HG03521 (cell line): ENCODE results near the gene CLINT1.
"Not testable (repeated sequence)": the region's sequence is repeated elsewhere in the genome, so short reads cannot be mapped to it uniquely, and the experiment has no call there.

Experiments
- ATAC-seq: cut with Tn5 transposase; IDR thresholded peaks from one replicate; pipeline ENCODE4 v1.9.1; 2021; ENCODE audit warnings: mild to moderate bottlenecking, moderate library complexity; ENCODE audit not compliant: unreplicated experiment

CLINT1 gene

DNA sequence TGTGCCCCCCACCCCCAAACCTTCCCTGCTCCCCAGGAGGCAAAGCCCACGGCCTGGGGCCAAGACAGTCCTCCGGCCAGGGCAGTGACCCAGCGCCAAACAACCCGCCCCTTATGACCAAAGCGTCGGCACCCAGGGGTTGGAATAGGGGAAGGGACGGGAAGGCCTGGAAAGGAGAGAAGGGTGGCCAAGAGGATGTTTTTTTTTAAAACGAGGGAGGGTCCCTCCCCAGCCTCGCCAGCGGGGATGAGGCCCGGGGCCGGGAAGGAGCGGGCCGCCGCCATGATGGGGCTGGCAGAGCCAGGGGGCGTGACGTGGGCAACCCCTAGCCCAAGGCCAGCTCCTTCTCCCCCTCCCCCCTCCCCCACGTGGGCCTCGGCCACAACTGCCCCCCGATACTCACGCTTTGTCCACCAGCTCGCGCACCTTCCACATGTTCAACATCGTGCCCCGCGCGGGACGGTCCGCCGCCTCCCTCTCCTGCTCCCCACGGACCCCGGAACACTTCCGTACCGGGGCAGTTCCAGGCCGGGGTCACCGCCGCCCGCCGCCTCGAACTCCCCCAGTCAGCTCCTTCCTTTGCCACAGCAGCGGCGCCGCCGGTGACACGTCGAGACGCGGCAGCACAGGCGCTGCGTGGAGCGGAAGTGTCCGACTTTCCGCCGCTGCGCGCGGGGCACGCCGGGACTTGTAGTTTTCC, at the start of gene CLINT1:
CLINT1 (minus strand) TSS at position 619 of the 700 bp plus-strand sequence; CDS start at position 444, 175 bp downstream.
- peak; percentile 54 for ATAC-seq

DNA sequence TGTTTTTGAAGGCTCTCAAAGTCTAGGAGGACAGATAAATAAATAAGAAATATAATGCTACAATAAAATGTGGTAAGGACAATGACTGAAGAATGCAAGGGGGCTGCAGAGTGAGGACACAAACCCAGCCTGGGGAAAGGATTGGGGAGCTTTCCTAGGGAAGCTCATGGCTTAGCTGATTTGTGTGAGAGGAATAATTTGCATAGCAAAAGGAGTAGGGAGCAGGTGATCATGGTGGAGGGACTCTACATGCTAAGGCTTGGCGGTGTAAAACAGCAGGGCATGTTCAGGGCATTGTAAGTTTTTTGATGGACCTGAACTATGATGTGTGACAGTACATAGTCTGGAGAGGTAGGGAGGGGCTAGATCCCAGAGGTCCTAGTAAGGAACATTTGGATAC, 49.5 kb upstream of the CLINT1 start:
- no peak for ATAC-seq

DNA sequence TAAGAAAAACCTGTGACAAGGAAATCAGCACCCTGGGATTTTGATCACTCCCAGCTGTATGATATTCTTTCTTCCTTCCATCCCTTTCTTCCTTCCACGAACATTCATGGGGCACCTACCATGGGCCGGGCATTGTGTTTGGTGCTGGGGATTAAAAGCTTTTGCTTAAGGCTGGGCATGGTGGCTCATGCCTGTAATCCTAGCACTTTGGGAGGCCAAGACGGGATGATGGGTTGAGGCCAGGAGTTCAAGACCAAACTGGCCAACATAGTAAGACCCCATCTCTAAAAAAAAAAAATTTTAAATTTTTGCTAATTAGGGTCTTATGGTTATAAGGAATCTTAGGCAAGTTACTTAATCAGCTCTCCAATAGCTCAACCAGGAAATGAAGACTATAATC, 48.5 kb upstream of the CLINT1 start:
- no peak for ATAC-seq

DNA sequence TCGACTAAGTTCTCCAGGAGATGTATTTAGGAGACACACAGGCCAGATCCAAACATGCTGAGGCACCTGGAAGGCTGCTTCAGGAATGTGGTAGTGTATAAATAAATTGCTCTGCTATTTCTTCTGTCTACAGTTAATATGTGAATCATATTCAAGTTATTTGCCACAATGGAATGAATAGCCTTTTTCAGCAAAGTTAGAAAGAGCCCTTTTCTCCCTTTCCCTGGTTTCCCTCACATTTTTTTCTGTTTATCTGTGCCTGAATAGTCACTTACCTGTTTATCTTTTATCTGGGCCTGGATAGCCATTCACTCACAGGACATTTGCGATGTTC, 44.1 kb upstream of the CLINT1 start:
- ATAC-seq: no peak

DNA sequence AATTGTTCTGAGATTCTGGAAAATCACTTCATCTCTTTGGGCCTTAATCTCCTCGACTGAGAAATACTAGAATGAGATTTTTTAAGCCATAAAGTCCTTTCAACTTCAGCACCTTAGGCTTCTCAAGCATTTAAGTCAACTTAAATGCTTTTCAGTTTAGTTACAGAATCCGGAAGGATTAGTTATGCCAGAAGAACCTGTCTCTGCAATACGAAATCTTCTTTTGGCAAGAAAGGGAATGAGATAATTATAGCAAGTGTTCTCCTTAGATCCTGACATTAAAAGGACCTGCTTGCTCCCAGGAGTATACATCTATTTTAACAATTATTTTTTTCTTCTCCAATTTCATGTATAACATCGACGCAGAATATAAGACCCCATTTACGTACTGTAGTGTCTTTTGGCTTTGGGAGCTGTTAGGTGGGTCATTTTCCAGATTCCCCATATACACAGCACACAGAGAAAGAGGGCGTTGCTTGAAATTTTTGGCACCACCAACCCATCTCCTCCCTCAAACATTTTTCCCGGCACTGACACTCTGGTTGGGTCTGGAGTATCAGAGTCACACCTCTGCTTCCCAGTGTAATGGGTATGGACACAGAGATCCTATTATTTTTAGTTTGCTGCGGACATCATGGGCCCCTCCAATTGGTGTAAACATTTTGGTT, 43.6 kb upstream of the CLINT1 start:
- no peak for ATAC-seq

DNA sequence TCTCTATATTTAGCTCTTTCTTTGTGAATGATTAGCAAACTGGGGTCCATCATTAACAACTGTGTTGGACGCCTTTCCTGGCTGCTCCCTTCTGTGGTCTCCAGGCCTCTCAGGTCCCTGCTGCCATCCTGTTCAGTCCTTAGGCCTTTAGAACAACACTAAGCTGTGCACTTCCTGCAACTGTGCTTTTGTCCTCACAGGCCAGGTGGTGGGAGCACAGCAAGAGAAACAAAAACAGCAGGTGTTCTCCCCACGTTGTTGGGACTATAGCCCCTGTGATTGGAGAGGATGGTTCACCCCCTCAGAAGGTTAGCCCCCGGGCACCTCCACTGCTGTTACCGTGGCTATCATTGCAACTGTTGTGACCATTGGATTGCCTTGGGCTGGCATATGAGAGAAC, 41.7 kb upstream of the CLINT1 start:
- no peak for ATAC-seq

DNA sequence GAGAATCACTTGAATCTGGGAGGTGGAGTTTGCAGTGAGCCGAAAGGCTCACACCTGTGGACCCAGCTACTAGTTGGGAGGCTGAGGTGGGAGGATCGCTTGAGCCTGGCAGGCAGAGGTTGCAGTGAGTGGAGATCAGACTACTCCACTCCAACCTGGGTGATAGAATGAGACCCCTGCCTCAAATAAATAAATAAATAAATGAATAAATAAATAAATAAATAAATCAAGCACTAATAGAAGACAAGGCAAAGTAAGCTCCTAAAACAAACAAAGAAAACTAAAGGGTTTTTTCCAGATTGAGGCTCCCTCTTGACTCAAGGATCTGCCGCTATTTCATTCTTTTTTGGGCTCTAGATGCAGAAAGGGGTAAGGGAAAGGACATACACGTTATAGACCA, 34.7 kb upstream of the CLINT1 start:
- no peak for ATAC-seq

DNA sequence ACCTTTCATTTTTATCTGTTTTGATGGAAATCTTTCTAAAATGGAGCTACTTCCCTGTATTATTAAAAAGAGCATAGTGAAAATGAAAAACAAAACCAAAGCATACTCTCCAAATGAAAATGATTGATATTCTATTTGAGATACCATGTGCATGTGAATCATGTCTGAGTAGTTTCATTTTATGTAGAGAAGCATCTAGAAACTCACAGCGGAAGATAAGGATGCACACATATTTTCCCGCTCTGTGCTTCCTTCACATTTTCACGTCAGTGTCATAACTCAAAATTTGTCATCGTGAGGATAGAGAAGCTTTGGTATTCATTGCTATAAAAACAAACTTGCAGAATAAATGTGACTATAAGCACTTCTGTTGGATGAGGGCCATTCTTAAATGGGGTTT, 34.0 kb upstream of the CLINT1 start:
- no peak for ATAC-seq

DNA sequence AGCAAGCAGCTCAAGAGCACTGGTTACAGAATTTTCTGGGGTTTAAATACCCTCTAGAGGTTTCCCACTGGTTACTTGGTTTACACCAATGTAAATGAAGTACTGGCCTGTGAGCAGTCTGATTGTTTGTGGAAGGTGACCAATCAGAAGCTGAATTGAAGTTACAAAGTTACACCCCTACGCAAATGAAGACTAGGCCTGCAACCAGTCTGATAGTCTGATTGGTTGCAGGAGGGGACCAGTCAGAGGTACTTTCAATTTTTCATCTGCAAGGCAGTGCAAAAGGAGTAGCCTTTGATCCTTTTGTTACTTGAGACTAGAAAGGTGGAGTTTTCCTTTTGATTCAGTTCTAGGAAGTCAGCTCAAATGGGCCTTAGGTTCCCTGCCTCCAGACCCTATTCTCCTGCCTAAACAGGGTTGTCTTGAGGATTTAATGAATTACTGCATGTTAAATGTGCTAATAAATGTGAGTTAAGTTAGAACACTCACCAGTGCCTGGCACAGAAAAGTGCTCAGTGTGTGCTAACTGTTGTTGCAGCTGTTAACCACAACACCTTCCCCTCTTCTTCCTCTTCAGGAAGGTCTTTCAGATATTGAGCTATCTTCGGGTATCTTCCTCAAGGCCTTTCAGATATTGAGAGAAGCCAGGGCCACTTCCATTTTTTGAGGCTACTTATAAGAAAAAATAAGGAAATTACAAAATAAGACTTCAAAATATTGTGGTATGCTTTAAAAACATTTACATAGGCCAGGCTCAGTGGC, 32.1 kb upstream of the CLINT1 start:
- ATAC-seq: no peak

DNA sequence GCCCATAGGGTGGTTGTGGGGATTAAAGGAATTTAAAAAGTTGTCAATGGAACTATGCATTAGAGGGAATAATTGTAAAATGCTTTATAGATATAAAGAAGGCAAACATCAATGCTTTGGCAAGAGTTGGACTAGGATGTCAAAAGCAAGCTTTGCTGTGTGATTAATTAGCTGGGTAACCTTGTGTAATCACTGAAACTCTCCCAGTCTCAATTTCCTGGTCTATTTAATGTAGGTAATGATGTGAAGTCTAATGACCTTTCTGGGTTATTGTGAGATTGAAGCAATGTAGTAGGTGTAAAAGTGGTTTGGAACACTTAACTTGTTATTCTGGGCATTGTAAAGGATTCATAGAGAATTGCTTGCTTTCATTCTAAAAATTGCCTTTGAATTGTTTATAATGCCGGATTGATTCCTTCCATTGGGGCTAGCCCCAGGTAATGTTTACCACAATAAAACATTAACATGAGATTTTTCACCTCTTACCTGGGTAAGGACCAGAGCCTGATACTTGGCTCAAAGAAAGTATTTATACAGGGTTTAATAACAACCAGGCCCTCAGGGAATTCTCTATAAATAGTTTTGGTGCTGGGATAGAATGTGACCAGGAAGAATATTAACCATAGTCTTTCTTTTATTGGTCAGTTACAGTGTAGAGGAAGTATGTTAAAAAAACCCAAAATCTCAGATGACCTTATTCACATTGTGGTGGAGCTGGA, 30.0 kb upstream of the CLINT1 start:
- no peak for ATAC-seq

DNA sequence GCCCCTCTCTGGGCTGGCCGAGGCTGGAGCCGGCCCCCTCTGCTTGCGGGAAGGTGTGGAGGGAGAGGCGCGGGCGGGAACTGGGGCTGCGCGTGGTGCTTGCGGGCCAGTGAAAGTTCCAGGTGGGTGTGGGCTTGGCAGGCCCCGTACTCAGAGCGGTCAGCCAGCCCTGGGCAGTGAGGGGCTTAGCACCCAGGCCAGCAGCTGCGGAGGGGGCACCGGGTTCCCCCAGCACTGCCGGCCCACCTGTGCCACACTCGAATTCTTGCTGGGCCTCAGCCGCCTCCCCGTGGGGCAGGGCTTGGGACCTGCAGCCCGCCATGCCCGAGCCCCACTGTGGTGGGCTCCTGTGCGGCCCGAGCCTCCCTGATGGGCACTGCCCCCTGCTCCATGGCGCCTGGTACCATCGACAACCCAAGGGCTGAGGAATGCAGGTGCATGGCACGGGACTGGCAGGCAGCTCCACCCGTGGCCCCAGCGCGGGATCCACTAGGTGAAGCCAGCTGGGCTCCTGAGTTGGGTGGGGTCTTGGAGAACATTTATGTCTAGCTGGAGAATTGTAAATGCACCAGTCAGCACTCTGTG, 27.9 kb upstream of the CLINT1 start:
- no peak for ATAC-seq

DNA sequence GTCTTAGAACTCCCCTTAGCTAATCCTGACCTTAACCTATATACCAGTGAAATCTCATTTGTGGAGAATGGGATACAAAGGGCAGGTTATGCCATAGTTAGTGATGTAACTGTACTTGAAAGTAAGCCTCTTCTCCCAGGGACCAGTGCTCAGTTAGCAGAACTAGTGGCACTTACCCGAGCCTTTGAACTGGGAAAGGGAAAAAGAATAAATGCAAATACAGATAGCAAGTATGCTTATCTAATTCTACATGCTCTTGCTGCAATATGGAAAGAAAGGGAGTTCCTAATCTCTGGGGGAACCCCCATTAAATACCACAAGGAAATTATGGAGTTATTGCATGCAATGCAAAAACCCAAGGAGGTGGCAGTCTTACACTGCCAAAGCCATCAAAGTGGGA, 26.1 kb upstream of the CLINT1 start:
- not testable (repeated sequence) for ATAC-seq

DNA sequence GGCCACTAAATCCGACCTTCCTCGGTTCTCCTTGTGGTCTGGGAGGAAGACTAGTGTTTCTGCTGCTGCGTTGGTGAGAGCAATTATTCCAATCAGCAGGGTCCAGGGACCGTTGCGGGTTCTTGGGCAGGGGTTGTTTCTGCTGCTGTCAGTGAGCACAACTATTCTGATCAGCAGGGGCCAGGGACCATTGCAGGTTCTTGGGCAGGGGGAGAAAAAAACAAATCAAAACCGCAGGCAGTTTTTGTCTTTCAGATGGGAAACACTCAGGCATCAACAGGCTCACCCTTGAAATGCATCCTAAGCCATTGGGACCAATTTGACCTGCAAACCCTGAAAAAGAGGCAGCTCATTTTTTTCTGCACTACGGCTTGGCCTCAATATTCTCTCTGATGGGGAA, 22.6 kb upstream of the CLINT1 start:
- not testable (repeated sequence) for ATAC-seq

DNA sequence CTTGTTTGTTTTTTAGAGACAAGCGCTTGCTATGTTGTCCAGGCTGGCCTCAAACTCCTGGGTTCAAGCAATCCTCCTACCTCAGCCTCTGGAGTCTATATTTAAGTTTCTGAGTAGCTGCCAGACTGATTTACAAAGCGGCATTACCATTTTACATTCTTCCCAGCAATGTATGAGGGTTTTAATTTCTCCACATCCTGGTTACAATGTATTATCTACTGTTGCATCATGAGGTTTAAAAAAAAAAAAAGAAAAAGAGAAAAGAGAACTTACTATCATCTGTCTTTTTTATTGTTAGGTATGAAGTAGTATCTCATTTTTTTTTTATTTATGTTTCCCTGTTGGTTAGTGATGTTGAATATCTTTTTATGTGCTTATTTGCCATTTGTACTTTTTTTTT, 18.9 kb upstream of the CLINT1 start:
- no peak for ATAC-seq

DNA sequence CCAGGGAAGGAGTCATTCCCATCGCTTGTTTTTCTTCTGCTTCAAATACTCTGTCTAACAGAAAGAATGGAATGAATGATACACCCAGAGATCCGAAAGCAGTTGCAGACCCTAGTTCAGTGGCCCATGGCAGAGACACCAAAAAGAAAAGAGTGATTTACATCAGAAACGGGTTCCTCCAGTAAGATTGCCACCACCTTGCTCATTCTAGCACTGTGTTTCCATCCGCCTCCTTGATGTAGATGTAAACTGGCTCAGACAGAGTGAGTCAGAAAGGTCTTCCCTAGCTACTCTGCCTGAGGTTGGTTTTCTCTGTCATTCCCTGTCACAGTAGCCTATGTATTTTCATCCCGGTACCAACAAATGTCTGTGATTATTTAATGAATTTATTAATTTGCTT, 15.9 kb upstream of the CLINT1 start:
- no peak for ATAC-seq

DNA sequence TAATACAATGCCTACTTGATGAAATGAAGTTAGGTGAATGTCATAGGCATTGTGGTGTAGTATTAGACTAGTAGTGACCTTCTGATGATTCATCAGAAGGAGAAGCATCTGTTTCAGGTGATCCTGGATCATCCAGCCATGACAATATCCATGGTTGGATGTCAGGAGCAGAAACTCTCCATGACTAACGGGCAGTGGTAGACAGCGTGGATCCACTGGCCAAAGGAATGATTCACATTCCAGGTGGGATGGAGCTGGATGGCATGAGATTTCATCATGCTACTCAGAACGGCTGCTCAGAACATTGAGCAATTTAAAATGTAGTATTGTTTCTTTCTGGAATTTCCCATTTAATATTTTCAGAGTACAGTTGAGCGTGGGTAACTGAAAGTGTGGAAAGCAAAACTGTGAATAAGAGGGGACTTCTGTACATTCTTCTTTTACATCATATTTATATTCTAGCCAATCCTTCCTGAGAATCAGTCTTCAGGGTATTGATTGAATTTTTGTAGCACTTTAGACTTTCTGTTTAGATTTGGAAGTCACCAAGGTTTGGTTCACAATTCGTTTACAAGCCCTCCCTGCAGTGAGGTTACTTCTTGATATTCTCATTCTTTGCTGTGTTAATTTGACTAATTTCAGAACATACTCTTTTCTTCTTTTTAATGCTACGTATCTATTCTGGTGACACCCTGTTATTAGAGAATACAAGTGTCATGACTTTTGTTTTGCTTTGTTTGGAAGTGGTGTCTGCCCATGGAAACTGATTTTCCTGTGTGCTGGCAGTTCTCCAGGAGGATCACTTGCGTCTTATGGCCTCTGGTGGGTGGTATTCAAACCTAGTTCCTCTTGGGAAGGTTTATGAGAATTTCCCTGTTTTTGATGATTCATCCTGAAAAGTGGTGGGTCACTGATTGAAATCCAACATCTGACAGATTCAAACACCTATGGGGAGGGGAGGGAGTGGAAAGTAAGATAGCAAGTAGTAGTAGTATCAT, 12.2 kb upstream of the CLINT1 start:
- ATAC-seq: no peak

DNA sequence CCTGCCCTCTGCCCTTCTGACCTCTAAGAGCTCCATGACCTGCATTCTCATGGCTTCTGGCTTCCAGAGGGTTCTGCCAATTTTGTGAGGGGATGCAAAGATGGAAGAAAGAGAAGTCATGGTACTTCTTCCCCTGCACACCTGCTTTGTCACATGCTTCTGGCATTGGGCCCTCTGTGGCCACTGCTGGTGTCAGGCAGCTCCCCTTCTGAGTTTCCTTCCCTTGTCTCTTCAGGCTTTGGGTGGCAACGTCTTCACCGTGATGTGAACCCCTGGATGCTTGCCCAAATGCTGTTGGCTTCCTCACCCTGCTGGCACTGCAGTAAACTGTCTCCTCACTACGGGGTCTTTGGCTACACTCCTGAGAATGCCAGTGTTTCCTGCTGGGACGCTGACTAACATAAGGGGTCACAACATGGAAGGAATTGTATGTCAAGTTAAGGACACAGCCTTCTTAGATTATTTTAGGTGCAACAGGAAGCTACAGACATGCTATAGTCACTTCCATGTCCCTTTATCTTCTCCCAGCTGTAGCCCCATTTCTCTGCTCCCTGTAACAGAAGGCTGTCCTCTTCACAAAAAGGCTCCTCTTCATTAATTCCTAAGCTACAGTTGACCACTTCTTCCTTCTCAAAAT, 8.9 kb upstream of the CLINT1 start:
- ATAC-seq: no peak

DNA sequence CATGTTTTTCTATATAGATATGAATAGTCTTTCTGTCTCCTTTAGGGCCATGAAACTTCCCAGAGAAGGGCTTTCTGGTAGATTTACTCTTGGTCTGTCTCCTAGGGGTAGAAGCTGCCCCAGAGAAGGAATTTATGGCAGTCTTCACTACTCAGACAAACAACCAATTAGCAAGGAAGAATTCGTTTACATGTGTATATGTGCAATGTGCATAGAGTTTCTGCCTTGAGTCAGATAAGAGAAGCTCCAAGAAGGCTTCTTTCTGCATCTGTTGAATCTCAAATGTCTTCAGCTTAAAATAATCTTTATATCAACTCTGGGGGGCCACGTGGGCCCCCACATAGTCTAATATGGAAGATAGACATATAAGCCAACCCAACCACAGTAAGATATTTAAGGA, 7.6 kb upstream of the CLINT1 start:
- ATAC-seq: no peak

DNA sequence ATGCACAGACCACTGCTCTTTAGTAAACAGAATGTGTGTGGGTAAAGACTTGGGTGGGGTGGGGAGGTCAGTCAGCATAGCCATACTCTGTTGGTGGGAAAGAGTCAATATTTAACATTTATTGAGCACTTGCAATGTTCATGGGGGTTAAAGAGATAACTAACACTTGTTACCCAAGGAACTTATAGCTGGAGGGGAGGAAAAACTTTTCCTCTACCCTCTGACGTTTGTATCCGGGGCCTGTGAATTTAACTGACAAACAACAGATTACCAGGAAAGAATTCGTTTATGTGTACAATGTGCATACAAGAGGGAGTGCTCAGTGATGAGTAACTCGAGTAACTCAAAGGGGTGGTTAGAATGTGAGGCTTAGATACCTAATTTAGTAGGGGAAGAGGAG, 6.8 kb upstream of the CLINT1 start:
- ATAC-seq: no peak
